GM19467 (cell line): ENCODE results near the gene EEIG1.
"Not testable (repeated sequence)": the region's sequence is repeated elsewhere in the genome, so short reads cannot be mapped to it uniquely, and the experiment has no call there.

Experiments used
- ATAC-seq: cut with Tn5 transposase; IDR thresholded peaks from one replicate; pipeline ENCODE4 v1.9.1; 2021; ENCODE audit warnings: mild to moderate bottlenecking, moderate library complexity; ENCODE audit not compliant: unreplicated experiment

EEIG1 gene

DNA sequence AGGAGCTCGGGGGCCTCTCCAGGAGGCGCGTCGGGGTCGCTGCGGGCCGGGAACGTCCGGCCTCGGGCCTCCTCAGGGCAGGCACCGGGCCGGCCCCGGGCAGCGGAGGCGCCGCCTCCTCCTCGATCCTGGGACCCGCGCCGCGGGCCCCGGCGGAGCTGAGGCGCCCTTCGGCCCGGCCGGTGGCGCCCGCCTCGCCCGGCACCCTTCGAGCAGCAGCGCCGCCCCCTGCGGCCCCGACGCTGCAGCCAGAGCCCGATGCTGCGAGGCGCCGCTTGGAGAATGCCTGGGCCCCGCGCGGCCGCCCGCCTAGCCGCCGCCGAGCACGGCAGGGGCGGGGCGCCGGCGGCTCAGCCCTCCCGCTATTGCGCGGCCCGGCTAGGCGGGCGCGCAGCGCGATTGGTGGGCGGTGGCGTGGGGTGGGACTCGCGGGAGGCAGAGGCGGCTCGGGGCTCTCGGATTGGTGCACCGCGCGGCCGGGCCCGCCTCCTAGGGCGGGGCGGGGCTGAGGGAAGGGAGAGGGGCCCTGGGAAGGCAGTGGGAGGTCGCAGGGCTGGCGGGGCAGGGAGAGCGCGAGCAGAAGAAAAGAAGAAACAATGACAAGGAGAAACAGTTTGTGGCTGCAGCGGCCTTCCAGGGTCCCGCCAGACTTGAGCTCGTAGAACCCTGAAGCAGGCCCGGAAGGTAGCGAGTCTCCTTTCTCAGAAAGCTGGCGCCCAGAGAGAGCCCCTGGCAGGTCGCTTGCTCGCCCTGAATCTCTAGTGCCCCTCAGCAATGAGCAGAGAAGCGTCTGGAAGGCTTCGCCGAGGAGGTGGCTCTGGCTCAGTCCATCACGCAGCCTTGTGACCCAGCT is at the start of gene EEIG1:
Gene EEIG1 (minus strand): TSS at position 284 of the 853 bp plus-strand sequence. CDS start 852 bp downstream, outside the sequence.
- peak; percentile 69 for ATAC-seq

DNA sequence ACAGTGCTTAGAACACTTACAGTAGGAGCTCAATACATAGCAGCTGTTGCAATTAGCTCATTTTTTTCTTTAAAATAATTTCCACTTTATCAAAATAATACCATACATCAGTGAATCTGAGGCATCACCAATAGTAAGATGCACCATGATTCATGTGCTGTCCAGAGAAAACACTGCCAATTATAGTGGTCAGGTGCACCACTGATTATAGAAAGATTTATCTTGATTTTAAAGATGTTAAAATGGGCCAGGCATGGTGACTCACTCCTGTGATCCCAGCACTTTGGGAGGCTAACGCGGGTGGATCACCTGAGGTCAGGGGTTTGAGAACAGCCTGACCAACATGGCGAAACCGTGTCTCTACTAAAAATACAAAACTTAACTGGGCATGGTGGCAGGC is 46.9 kb upstream of the EEIG1 start:
- no peak for ATAC-seq

DNA sequence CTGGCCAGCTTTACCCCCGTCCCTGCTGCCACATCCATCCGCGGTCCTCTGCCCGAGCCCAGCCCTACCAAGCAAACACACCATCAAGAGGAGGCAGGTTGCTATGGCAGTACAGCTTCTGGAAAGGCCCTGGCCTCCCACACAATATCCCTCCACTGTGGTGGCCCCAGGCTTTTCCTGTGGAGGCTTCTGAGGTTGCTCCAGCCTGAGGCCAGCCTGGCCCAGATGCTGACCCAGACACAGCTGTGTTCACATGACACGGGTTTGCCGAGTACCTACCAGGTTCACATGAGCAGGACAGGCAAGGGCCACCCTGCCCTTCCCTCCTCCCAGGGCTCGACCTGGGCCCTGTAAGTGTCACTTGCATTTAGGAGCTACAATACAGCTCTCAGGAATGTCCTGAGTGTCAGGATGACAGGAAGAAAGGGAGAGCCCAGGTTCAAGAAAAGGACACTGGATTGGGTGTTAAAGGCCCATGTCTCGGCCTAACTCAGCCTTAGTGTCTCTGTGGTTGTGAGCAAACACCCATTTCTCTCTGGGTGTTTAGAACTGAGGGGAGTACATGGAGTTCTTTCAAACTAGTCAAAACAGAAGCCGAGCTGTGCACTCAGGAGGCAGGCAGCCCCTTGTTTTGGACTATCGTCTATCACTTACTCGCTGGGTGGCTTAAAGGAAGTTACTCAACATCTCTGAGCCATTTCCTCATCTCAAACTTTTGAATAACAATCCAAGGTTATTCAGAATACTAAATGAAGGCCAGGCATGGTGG is 46.2 kb upstream of the EEIG1 start:
- peak; percentile 7 for ATAC-seq

DNA sequence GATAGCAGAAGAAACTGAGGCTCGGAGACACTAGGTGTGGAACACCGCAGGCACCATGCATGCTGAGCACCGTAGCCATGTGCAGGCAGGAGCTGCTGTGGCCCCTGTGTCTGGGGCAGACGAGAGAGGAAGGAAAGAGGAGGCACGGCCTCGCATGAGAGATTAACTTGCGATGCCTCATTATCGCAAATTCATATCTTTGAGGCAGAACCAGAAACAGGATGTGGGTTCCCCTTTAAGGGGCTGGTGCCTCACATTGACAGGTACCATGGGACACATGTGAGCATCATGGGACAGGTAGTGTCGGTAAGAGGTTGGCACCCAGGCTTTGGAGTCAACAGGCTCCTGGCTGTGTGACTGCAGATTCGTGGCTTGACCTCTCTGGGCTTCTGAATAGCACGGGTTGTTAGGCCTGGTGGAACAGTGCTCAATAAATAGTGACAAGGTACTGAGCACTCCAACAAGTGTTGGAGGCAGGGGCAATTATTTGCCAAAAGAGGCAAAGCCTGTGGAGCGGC is 45.5 kb upstream of the EEIG1 start:
- ATAC-seq, result peak; percentile 46

DNA sequence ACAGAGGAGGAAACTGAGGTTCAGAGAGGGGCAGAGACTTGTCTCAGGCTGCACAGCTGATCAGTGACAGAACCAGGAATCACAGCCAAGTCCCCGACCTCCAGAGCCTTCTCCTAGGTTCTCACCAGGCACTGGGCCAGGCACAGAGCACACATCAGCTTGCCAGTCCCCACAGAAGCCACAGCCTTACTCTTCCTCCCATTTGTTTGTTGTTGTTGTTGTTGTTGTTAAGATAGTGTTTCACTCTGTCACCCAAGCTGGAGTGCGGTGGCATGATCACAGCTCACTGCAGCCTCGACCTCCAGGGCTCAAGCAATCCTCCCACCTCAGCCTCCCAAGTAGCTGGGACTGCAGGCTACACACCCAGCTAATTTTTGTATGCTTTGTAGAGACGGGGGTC is 44.9 kb upstream of the EEIG1 start:
- ATAC-seq, result no peak

DNA sequence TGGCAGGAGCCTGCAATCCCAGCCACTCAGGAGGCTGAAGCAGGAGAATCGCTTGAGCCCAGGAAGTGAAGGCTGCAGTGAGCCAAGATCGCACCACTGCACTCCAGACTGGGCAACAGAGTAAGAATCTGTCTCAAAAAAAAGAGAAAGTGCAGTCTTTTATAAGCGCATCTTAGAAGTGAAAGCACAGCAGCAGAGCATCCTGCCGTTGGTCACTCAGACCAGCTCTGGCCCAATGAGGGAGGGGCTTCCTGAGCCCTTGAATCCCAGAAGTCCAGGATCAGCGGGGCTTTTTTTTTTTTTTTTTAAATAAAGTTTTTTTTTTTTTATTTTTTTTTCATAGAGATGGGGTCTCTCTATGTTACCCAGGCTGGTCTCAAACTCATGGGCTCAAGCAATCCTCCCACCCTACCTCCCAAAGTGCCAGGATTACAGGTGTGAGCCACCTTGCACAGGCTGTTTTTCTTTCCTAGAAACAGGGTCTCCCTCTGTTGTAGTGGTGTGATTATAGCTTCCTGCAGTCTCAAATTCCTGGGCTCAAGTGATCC is 44.0 kb upstream of the EEIG1 start:
- ATAC-seq, result no peak

DNA sequence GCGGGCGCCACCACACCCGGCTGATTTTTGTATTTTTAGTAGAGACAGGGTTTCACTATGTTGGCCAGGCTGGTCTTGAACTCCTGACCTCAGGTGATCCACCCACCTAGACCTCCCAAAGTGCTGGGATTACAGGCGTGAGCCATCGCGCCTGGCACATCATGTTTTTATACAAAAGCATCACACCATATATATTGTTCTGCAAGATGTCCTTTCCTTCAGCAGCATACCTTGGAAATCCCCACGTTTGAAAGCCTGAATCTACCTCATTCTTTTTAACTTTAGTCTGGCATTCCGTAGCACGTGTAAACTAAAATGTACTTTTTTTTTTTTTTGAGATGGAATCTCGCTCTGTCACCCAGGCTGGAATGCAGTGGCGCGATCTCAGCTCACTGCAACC is 42.9 kb upstream of the EEIG1 start:
- ATAC-seq, result not testable (repeated sequence)

DNA sequence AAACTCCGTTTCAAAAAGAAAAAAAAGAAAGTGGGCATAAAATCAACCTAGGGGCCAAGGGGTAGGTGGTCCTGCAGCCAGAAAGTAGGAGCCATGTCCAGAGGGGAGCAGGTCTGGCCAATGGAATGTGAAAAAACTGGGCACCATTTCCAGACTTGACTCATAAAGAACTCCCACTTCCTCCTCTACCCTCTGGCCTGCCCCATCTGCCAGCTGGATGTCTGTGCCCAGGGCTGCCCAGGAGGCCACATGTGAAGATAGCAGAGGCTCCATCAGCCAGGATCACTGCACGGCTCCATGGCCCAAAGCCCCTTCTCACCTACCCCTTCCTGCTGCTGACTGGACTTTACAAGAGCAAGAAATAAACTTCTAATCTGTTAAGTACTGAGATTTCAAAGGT is 42.1 kb upstream of the EEIG1 start:
- no peak for ATAC-seq

DNA sequence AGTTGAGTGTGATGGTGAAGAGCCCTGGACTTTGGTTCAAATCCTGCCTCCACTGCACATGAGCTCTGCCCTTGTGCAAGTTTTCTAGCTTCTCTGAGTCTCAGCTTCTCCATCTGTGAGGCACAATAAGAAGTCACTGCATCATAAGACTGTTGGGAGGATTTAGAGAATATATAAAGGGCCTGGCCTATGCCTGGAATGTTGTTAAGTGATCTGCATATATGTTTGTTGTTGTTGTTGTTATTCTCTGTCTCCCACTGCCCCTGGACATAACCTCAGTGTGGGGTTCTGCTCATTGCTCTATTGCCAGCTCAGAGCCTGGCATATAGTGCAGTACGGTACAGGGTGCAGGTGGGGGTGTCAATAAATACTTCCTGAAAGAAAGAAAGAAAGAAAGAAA is 40.3 kb upstream of the EEIG1 start:
- no peak for ATAC-seq

DNA sequence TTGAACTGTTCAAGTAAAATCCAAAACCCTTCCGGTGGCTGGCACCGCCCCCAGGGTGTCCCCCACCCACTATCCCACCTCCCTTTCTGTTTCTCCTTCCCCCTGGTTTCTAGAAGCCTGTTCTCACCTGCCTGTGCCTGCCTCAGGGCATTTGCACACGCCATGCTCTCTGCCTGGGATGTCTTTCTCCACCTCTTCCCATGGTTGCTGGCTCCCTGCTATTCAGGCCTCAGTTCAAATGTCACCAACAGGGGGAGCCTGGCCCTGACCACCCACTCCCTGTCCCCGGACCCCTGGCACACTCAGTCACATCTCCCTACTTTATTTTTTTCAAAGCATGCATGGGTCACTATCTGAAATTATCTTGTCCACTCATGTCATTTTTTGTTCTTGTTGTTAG is 39.9 kb upstream of the EEIG1 start:
- no peak for ATAC-seq

DNA sequence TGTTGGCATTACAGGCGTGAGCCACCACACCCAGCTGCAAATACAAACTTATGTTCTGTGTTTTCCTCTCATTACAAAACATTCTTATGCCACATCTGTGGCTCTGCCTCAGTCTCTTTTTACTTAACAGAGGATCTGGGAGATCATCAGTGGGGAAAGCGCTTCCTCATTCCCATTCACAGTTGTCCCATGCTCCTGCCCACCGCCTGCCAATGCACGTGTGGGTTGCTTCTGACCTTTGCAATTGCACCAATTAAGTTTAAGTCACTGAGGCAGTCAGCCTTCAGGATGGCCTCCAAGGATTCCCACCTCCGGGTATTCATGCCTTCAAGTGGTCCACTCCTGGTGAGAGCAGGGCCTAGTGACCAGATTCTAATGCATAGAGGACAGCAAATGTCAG is 34.9 kb upstream of the EEIG1 start:
- no peak for ATAC-seq

DNA sequence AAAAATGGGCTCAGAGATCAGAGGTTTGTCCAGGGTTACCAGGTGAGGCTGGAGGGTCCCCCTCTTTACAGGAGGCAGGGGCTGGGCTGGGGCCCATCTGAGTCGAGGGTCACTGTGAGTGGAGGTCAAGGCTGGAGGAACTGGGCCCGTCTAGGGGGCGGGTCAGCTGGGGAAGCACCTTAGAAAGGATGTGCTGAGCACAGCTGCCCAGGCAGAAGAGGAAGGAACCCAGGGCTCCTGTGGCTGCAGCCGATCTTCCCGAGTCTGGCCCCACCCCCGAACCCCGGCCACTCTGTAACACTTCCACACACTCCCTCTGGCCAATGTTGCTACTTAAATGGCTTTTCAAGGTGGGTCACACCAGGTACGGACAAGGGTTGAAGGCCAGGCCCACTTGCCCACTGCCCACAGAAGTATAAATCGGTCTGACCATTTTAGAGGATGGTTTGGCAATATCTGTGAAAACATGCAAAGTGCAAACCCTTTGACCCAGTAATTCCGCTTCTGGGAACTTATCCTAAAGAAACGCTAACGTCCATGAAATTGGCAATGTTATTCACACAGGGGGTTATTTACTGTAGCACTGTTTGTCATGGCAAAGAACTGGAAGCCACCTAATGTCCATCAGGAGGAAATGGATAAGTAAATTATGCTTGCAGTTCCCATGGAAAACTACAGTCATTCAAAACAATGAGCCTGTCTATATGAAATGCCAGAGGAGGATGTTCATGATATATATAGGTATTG is 30.5 kb upstream of the EEIG1 start:
- no peak for ATAC-seq

DNA sequence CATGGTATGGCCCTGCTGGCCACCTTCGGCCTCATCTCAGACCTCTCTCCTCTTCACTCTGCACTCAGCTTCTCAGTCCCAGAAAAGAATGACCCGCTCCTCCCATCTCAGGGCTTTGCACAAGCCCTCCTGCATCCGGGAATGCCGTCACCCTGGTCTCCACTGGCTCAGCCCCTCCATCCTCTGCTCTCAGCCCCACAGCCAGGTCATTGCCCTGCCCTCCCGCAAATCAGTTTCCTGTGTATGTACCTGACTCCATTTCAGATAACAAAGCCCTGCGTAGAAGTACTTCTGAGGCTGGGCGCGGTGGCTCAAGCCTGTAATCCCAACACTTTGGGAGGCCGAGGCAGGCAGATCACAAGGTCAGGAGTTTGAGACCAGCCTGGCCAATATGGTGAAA is 28.9 kb upstream of the EEIG1 start:
- no peak for ATAC-seq

DNA sequence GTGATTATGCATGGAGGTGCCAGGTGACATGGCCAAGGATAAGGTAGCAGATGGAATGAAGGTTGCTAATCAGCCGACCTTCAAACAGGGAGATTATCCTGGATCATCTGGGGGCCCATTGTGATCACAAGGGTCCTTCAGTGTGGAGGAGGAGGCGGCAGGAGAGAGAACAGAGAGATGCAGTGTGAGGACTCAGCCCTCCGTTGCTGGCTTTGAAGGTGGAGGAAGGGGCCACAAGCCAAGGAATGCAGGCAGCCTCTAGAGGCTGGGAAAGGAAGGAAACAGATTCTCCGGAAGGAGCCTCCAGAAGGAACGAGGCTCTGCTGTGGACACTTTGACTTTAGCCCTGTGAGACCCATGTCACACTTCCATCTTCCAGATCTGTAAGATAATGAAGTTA is 27.4 kb upstream of the EEIG1 start:
- no peak for ATAC-seq

DNA sequence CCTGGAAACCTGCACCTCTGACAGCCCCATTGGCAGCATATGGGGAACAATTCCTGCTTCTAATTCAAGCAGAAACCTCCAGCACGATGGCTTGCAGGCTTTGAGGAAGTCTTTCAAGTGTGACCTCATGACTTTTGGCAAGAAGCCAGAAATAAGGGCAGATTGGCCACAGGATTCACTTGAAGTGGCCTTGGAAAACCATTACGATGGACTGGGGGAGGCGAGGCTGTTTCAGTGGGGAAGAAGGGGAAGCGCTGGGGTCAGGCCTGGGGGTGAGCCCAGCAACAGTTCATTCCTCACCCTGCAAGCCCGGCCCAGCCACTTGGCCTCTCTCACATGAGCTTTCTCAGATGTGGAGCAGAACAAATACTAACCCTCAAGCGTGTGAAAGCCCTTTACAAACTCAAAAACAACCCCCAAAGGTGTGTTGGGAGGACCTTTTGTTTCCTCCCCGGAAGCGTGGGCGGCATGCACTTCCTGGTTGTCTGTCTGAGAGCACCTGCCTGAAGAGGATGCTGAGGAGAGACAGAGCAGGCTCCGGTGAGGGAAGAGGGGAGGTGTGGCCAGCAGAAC is 26.9 kb upstream of the EEIG1 start:
- ATAC-seq, result no peak

DNA sequence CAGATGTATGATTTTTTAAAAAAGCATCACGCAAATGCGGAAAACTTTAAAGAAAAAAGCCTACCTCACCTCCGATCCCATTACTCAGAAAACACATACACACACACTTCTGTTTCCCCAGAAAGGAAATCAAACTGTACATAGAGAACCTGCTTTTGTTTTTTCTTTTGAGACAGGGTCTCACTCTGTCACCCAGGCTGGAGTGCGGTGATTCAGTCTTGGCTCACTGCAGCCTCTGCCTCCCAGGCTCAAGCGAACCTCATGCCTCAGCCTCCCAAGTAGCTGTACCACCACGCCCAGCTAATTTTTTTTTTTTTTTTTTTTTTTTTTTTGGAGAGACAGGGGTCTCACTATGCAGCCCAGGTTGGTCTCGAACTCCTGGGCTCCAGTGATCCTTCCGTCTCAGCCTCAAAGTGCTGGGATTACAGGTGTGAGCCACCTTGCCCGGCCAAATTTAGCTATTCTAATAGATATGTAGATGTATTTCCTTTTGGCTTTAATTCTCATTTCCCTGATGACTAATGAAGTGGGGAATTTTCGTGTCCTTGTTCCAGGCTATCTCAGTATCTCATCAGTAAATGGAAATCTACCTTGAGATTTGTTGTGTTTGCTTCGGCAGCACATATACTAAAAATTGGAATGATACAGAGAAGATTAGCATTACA is 25.7 kb upstream of the EEIG1 start:
- no peak for ATAC-seq

DNA sequence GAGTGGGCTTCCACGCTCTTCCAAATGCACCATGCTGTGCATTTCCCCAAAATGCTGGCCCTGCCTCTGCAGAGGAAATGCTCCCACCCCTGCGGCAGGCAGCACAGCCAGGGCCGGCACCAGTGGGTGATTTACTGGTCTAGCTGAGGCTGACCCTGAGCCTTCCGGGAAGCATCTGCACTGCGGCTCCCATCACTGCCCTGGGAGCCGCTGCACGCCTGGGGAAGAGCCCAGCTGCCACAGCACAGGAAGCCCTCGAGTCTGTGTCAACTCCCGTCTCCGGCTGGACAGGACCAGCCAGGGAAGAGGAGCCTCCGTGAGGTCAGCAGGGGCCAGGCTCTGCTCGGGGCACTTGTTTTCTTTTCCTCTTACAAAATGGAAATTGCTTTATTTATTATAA is 25.1 kb upstream of the EEIG1 start:
- ATAC-seq, result no peak

DNA sequence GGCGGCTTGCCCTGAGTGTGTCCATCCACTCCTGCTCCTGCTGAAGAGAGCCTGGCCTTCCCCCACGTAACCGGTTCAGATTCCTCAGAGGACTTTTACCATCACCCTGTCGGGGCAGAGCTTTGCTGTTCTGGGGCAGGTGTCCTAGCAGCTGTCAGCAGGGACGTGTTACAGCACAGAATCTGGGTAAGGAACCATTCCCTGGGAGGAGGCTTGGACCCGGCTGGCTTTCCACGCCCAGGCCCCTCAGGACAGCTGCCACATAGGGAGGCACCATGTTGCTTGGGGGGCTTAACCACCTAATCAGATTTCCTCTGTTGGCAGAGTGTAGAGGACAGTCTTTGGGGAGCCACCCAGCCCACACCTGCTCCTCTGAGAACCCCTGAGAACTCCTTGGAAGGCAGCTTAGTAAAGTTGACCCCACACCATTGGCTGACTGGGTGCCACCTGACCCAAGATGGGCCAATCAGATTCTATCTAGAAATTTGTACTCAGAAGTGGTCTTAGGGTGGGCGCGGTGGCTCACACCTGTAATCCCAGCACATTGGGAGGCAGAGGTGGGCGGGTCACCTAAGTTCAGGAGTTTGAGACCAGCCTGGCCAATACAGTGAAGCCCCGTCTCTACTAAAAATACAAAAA is 23.3 kb upstream of the EEIG1 start:
- no peak for ATAC-seq

DNA sequence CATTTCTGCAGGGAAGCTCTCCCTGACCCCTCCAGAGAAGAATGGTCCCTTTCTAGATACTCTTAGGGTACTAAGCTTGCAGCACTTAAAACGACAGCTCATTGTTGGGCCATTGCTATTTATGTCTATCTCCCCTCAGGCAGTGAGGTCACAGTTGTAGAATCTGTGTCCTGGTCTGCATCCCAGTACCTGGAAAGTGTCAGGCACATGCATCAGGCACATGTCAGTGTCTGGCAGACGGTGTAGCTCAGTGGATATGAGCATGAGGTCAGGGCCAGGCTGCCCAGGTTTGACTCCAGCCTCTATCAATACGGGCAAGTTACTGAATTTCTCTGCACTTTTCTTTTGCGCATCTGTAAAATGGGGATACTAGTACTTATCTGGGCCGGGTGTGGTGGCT is 22.2 kb upstream of the EEIG1 start:
- ATAC-seq, result no peak
